Ovary (tissue), 3 donors: Measurements from ENCODE around the gene SETBP1.

Experiments
- EP300 ChIP-seq: sonication (generic); formaldehyde crosslinking; IDR thresholded peaks from one replicate; pipeline ENCODE4 v1.6.1; 2017; ENCODE audit warnings: antibody characterized with exemption
- POLR2A ChIP-seq: fragments of 450-650 bp; IDR thresholded peaks from one replicate; pipeline ENCODE4 v1.6.1; 2017; ENCODE audit warnings: antibody characterized with exemption, mild to moderate bottlenecking, moderate library complexity
- TF ChIP-seq, protein P1 (sequence below), 3 donors: fragments of 450-650 bp in 2 of 3; fragments of 200-600 bp in 1 of 3; IDR thresholded peaks; one replicate each; pipeline versions ENCODE4 v1.5.1 to v1.8.0; 2016 to 2022; ENCODE audit warnings: antibody characterized with exemption in 3 of 3, mild to moderate bottlenecking in 1 of 3
- donor health status: DM: no; HTN: no; CAD: no.

DNA sequence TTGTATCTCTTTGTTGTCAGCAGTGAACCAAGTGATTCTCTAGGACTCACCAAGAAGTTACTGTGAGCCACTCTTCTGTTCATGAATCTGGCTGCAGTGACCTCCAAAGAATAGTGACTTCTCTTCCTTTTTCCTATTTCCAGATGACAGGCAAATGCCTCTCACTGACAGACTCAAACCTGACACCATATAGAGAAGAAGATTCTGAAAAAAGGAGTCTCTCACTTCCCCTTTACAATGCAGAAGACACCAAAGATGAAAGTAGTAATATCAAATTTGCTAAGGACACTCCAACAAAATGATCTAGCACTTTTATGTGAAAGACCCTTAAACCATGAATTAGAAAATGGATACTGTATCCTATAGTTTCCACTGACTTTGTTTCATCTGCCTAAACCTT, 44.4 kb upstream of the SETBP1 start:
- TF ChIP-seq EP300, result no peak
- TF ChIP-seq POLR2A, result no peak
- TF ChIP-seq, protein P1, sequence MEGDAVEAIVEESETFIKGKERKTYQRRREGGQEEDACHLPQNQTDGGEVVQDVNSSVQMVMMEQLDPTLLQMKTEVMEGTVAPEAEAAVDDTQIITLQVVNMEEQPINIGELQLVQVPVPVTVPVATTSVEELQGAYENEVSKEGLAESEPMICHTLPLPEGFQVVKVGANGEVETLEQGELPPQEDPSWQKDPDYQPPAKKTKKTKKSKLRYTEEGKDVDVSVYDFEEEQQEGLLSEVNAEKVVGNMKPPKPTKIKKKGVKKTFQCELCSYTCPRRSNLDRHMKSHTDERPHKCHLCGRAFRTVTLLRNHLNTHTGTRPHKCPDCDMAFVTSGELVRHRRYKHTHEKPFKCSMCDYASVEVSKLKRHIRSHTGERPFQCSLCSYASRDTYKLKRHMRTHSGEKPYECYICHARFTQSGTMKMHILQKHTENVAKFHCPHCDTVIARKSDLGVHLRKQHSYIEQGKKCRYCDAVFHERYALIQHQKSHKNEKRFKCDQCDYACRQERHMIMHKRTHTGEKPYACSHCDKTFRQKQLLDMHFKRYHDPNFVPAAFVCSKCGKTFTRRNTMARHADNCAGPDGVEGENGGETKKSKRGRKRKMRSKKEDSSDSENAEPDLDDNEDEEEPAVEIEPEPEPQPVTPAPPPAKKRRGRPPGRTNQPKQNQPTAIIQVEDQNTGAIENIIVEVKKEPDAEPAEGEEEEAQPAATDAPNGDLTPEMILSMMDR (IDR thresholded peaks at IDR 0.05), result no peak
